A673 (cell line): Measurements from ENCODE around the gene ARMC6.

ENCODE experiments used
- EZH2 ChIP-seq: fragments of 200-600 bp; sonication (generic); IDR thresholded peaks from 2 replicates; pipeline ENCODE4 v1.6.1; 2017; ENCODE audit warnings: borderline replicate concordance, low read depth, mild to moderate bottlenecking, mixed read lengths, antibody characterized with exemption, low read length; ENCODE audit not compliant: poor library complexity, severe bottlenecking
- TF ChIP-seq, protein P1 (sequence below): fragments of 300-800, 200-600 bp; sonication (generic); conservative IDR thresholded peaks from 2 replicates; pipeline ENCODE4 v1.5.1; 2017; ENCODE audit warnings: low read depth, mild to moderate bottlenecking, antibody characterized with exemption, low read length, moderate library complexity, mixed read lengths

DNA sequence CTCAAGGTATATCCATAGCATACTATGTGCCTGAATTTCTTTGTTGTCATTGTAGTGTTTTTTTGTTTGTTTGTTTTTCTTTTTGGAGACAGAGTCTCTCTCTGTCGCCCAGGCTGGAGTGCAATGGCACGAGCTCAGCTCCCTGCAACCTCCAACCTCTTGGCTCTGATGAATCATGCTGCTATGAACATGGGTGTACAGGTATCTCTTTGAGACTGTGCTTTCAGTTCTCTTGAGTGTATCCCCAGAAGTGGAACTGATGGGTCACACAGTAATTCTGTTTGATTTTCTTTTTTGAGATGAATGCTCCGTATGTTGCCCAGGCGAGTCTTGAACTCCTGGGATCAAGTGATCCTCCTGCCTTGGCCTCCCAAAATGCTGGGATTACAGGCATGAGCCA, 16.7 kb downstream of the ARMC6 start:
- TF ChIP-seq, protein P1, sequence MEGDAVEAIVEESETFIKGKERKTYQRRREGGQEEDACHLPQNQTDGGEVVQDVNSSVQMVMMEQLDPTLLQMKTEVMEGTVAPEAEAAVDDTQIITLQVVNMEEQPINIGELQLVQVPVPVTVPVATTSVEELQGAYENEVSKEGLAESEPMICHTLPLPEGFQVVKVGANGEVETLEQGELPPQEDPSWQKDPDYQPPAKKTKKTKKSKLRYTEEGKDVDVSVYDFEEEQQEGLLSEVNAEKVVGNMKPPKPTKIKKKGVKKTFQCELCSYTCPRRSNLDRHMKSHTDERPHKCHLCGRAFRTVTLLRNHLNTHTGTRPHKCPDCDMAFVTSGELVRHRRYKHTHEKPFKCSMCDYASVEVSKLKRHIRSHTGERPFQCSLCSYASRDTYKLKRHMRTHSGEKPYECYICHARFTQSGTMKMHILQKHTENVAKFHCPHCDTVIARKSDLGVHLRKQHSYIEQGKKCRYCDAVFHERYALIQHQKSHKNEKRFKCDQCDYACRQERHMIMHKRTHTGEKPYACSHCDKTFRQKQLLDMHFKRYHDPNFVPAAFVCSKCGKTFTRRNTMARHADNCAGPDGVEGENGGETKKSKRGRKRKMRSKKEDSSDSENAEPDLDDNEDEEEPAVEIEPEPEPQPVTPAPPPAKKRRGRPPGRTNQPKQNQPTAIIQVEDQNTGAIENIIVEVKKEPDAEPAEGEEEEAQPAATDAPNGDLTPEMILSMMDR = no peak
- TF ChIP-seq EZH2 = no peak
